ENCODE data around the gene IGSF21. TPM values are rescaled to one million over a fixed set of nuclear protein-coding genes. Genes with fewer than 3 reads are reported as not detected.

IGSF21 gene
- total RNA-seq, 4 donors from 2014 or later = 0.11 to 2.6 (median 0.69) TPM

DNA sequence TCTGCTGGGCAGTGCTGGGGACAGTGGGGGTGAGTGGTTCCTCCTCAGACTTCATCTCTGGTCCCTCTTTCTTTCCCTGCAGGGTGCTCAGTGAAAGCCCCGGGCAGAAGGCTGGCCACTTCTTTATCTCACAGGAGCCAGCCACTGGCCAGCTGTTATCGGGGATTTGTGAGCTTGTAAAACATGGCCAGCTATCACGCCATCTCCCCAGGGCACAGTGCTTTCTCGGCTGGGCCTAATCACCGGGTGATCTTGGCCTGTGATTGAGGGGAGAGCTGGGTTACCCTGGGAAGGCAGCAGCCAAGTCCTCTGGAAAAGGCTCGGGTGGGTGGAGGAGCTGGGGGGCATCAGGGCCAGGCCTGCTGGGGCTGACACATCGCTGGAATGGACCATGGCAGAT lies 83.0 kb downstream of the IGSF21 start:
- Histone ChIP-seq H3K27ac (no peak overlapping the region), H3K9me3 (no peaks in the 10 kb centered on the region), H3K4me3 (replicated peaks in 1 of 3) (no peak overlapping the region), H3K4me1 (no peaks in the 10 kb centered on the region), H3K36me3 (no peaks in the 10 kb centered on the region), H3K27me3 (no peaks in the 10 kb centered on the region)
- DNase-seq = no peak
- TF ChIP-seq POLR2A (IDR thresholded peaks at IDR 0.05) = no peak
- TF ChIP-seq, protein P1, sequence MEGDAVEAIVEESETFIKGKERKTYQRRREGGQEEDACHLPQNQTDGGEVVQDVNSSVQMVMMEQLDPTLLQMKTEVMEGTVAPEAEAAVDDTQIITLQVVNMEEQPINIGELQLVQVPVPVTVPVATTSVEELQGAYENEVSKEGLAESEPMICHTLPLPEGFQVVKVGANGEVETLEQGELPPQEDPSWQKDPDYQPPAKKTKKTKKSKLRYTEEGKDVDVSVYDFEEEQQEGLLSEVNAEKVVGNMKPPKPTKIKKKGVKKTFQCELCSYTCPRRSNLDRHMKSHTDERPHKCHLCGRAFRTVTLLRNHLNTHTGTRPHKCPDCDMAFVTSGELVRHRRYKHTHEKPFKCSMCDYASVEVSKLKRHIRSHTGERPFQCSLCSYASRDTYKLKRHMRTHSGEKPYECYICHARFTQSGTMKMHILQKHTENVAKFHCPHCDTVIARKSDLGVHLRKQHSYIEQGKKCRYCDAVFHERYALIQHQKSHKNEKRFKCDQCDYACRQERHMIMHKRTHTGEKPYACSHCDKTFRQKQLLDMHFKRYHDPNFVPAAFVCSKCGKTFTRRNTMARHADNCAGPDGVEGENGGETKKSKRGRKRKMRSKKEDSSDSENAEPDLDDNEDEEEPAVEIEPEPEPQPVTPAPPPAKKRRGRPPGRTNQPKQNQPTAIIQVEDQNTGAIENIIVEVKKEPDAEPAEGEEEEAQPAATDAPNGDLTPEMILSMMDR (IDR thresholded peaks at IDR 0.05) = no peak
- intact Hi-C loops (cut with DNase I) = no loop called here
- 42 to 45% methylated on average over 6 to 7 of the region's 7 CpGs for WGBS, 2 donors

DNA sequence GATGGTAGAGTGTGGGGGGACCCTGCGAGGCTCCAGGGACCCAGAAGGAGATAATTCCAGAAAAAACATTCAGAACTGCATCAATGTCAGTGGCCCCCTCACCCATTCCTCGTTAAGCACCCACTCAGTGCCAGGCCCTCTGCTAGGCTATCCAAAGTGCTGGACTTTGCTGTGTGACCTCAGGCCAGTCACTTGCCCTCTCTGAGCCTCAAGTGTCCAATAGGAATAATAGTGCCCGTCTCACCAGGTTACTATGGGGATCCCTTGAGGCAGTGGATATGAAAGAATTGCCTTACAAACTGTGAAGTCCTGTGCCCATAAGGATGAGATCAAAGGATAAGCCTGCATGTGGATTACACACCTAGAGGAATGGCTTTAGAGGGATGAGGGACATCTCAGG lies 83.4 kb downstream of the IGSF21 start:
- intact Hi-C loops (cut with DNase I) = no loop called here
- Histone ChIP-seq H3K36me3 (no peaks in the 10 kb centered on the region), H3K9me3 (no peaks in the 10 kb centered on the region), H3K27me3 (no peaks in the 10 kb centered on the region), H3K4me1 (no peaks in the 10 kb centered on the region), H3K4me3 (replicated peaks in 1 of 3) (no peak overlapping the region), H3K27ac (no peak overlapping the region)
- TF ChIP-seq POLR2A (IDR thresholded peaks at IDR 0.05) = no peak
- TF ChIP-seq, protein P1 (IDR thresholded peaks at IDR 0.05) = no peak
- 75 to 87% methylated on average over 3 of the region's 3 CpGs for WGBS, 2 donors
- no peak for DNase-seq

DNA sequence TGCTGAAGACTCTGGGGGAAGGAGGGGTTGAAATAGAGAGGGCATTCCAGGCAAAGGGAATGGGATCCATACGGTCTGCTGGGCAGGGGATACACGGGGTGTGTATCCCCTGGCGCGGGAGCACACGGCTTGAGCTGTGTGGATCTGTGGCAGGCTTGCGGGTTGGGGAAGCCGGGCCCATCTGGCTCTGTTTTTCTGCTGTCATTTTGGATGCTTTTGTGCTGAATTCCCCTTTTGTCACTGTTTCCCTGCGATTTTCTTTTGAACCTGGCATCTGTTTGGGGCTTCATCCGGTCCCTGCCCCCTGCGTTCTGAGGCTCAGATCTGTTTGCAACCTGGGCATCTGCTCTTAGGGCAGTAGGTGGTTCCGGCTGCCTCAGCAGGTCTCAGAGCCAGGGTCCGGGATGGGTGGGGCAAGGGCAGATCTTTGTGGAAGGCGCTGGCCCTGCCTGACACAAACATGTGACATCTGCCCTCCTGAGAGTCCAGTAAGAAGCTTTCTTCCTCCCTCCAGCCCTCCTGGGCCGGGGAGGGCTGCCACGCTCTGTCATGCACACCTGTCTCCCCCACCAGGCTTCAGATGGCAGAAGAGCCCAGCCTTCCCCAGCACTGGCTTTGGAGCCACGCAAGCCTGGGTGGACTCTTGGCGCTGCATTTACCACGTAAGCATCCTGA lies 84.0 kb downstream of the IGSF21 start:
- TF ChIP-seq POLR2A (IDR thresholded peaks at IDR 0.05) = no peak
- TF ChIP-seq, protein P1 (IDR thresholded peaks at IDR 0.05) = no peak

DNA sequence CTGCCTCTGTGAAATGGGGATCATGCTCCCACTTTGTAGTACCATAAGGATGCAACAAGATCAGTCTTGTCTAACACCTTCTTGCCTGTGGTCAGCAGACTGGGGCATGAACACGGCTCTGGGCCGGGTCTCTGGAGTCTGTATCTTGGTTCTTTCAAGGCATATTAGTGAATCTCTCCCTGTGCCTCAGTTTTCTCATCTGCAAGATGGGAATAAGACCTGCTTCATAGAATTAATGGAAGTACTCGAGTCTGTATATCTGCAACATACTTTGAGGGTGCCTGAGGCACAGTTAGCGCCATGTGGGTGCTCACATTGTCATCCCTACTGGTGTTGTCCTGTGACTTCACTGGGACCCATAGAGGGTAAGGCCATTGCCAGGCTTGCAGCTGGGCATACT lies 84.6 kb downstream of the IGSF21 start:
- Histone ChIP-seq H3K4me3 (replicated peaks in 1 of 3) (no peak overlapping the region), H3K27me3 (no peaks in the 10 kb centered on the region), H3K4me1 (no peaks in the 10 kb centered on the region), H3K36me3 (no peaks in the 10 kb centered on the region), H3K27ac (no peak overlapping the region), H3K9me3 (no peaks in the 10 kb centered on the region)
- 58 to 73% methylated on average over 4 of the region's 4 CpGs for WGBS, 2 donors
- DNase-seq = no peak
- no peak for TF ChIP-seq POLR2A (IDR thresholded peaks at IDR 0.05)
- TF ChIP-seq, protein P1 (IDR thresholded peaks at IDR 0.05) = no peak
- intact Hi-C loops (cut with DNase I) = no loop called here

More for the DNA sequence above, 84.0 kb downstream of the IGSF21 start:
- Histone ChIP-seq H3K27me3 (no peaks in the 10 kb centered on the region), H3K4me1 (no peaks in the 10 kb centered on the region), H3K36me3 (no peaks in the 10 kb centered on the region), H3K27ac (no peak overlapping the region), H3K4me3 (replicated peaks in 1 of 3) (no peak overlapping the region), H3K9me3 (no peaks in the 10 kb centered on the region)
- no peak for DNase-seq
- intact Hi-C loops (cut with DNase I) = no loop called here
- 64 to 65% methylated on average over 16 of the region's 18 CpGs for WGBS, 2 donors

DNA sequence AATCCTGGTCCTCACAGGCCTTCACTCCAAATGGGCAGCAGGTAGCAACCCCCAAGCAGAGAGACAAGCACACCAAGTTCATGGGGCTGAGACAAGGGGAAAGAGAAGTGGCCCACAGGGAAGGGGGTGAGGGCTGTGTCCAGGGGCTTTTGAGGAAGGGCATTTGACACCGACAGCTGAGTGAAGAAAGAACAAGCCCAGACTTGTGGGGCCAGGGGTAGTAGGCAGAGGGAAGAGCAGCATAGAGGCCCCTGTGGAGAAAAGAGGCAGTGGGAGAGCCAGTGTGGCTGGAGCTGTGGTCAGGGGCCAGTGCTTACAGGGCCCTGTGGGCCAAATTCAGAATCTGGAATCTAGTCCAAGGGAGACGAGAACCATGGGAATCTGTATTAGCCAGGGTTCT lies 85.4 kb downstream of the IGSF21 start:
- Histone ChIP-seq H3K9me3 (no peaks in the 10 kb centered on the region), H3K36me3 (no peaks in the 10 kb centered on the region), H3K27me3 (no peaks in the 10 kb centered on the region), H3K4me3 (replicated peaks in 1 of 3) (no peak overlapping the region), H3K27ac (no peak overlapping the region), H3K4me1 (no peaks in the 10 kb centered on the region)
- TF ChIP-seq, protein P1 (IDR thresholded peaks at IDR 0.05) = no peak
- TF ChIP-seq POLR2A (IDR thresholded peaks at IDR 0.05) = no peak
- intact Hi-C loops (cut with DNase I) = no loop called here
- 70 to 75% methylated on average over 2 of the region's 2 CpGs for WGBS, 2 donors
- no peak for DNase-seq

All from thyroid gland (tissue), 4 donors.